NCI-H748 treated with DMSO at 0.1 percent for 48 hours (cell line): ENCODE measurements around the gene CCDC8.
"Not testable (repeated sequence)": the region's sequence is repeated elsewhere in the genome, so short reads cannot be mapped to it uniquely, and the experiment has no call there.

Source experiments
- DNase-seq: peaks from one replicate; lab custom pipeline; 2025; lab: John Stamatoyannopoulos, UW

The CCDC8 gene

DNA sequence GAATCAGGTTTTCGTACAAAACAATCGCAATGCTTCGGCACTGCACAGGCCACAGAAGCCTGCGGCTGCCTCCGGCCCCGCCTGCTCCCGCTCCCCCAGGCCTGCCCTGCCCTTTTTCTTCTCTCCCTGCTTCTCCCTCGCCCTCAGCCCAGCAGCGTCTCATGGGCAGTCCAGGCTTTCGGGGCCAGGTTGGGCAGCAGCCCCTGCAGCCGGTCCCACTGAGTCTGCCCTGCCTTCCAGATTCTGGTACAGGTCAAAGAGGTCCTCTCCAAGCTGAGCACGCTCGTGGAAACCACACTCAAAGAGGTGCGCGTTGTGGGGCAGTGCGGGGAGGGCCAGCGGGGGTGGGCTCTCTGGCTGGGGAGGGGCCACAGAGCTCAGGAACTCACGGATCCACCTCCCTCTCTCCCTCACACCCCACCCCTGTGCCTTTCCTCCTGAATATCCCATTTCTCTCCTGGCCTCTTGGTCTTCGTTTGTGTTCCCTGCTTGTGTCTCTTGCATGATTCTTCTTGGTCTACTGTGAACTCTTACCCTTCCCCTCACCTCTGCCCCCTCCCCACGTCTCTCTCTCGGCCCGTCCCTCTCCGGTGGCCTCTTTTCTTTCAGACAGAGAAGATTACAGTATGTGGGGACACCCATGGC lies 30.1 kb downstream of the CCDC8 start:
- no peak for DNase-seq

DNA sequence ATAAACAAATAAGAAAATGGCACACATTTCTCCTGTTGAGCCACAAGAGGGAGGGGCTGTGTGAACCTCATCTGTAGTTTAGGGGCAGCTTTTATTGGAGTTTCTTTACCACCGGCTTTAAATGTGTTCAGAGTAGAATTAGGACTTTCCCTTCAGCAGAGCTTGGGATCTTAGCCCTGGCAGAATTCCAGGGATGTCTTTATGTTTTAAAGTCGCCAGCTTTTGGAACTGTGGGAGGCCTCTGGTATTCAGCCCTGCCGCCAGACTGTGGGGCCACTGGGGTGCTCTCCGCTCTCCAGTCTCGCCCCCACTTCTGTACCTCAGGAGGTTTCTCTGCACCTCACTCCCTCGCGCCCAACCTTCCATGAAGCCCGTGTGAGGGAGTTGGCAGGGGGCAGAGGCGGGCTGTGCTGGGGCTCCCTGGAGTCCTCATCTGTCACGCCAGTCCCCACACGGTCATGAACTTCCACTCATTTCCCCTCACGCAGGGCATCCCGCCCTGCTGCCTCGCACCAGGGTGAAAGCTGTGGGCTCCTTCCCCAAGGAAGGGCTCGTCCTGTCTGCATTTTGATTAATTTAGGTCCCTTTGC lies 31.5 kb downstream of the CCDC8 start:
- no peak for DNase-seq

DNA sequence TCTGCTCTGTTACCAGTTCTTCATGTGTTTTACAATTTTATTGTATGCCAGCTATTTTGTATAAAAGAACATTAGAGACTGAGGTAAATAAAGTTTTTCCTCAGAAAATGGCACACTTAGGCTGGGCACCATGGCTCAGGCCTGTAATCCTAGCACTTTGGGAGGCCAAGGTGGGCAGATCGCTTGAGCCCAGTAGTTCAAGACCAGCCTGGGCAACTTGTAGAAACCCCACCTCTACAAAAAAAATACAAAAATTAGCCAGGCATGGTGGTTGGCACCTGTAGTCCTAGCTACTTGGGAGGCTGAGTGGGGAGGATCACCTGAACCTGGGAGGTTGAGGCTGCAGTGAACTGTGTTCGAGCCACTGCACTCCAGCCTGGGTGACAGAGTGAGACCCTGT lies 32.0 kb downstream of the CCDC8 start:
- DNase-seq = no peak

DNA sequence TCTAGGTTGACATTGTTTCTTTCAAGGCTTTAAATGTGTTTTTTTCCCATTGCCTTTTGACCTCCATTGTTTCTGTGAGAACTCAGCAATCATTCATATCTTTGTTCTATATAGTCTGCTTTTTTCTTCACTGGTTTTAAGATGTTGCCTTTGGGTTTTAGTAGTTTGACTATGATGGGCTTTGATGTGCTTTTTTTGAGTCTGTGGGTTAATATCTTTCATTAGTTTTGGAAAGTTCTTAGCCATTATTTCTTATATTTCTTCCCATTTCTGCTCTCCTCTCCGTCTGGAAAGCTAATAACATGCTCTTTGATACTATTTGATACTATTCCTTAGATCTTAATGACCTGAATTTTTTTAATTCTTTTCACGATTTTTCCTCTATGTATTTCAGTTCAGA lies 32.7 kb downstream of the CCDC8 start:
- DNase-seq = no peak

DNA sequence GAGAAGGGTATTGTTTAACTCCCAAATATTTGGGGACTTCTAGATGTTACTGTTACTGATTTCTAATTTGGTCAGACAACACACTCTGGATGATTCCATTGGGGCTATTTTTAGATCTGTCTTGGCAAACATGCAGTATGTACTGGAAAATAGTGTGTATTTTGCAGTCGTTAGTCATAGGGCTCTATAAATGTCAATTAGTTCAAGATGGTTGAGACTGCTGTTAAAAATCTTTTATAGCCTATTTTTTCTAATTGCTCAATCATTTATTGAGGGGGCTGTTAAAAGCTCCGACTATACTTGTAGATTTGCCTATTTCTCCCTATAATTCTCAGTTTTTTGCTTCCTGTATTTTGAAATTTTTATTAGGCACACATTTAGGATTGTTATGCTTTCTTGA lies 35.1 kb downstream of the CCDC8 start:
- DNase-seq = no peak

DNA sequence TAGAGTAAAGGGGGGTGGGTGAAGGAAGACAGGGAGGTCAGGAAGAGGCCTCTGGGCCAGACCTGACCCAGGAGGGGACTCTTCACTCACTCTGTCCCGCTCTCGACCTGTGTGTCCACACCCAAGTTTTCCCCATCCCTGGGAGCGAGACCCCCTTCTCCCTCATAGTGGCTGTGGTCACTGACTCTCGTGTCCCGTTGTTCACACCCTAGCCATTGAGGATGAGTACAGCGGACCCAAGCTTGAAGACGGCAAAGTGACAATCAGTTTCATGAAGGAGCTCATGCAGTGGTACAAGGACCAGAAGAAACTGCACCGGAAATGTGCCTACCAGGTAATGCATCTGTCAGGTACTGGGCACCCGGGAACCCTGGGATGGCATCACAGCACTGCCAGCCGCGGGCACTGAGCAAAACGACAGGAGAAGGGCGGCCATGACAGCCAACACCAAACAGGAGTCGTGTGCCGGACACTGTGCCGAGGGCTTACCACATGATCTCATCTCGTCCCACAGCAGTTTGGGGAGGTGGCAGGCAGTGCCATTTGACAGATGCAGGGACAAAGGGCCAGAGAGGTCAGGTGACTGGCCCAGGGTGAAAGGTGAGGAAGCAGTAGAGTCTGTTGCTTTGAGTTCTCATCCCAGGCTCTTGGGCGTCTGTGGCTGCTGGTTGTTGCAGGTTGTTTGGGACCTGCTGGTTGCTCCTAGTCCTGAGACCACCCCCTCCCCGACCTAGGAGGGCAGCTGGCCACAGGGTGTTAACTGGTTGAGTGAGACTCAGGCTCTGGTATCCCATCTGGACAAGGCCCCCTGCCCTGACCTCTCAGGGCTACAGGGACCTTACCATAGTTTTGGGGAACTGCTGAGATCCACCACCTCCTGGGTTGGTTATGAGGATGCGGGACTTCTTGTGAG lies 36.9 kb downstream of the CCDC8 start:
- no peak for DNase-seq

DNA sequence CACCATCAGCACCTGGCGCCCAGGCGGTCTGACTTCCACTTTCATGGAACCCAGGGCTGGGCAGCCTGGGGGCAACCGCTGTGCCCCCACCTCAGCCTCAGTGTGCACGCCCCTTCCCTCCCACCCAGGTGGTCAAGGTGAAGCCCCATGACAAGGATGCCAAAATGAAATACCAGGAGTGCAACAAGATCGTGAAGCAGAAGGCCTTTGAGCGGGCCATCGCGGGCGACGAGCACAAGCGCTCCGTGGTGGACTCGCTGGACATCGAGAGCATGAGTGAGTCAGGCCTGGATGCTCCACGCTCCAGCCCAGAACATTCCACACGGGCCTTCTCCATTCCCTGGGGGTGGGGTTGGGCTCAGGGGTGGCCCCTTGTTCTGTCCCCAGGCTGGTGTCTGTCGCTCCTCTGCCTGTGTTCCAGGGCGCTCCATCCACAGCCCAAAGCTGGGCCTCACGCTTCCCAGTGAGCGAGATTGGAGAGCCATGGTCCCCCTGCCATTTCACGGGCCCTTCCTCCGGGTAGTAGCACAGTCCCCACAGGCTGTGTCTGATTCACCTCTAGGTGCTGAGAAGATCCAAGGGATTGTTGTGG lies 37.8 kb downstream of the CCDC8 start:
- DNase-seq = not testable (repeated sequence)

DNA sequence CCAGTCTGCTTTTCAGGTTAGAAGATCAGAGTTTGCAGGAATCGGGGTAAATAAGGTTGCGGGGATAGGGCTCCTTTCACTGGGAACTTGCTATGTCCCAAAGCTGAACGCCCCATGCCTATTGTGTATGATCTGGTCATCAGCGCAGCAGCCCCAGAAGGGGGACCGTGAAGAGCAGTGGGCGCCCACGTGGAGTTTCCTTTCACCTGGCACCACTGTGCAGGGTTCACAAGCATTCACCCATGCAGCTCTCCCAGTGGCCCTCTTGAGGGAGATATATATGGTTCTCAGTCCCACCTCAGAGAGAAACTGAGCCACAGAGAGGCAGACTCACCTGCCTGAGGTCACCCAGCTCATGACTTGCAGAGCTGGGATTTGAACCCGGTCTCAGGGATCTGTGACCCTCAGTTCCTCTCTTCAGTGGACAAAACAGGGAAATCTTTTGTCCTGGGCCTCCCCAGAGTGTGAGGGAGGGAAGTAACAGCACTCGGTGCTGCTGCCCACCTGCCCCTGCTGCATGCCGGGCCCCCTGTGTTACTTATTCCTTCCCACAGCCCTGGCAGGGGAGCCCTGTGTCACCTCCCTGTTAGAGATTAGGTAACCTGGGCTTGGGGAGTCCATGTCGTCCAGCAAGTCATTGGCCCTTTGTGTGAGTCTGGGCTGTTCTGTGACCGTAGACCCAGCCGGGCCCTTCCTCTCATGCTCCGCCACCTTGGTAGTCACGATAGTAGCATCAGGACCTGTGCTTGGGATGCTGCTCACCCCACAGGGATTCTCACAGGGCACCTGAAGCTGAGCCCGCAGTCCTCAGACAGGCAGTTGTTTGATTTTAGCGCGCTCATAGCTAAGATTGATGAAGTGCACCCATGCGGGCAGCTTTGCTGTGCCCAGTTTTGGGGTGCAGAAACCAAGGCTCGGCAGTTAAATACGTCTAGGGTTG lies 38.6 kb downstream of the CCDC8 start:
- DNase-seq = no peak

DNA sequence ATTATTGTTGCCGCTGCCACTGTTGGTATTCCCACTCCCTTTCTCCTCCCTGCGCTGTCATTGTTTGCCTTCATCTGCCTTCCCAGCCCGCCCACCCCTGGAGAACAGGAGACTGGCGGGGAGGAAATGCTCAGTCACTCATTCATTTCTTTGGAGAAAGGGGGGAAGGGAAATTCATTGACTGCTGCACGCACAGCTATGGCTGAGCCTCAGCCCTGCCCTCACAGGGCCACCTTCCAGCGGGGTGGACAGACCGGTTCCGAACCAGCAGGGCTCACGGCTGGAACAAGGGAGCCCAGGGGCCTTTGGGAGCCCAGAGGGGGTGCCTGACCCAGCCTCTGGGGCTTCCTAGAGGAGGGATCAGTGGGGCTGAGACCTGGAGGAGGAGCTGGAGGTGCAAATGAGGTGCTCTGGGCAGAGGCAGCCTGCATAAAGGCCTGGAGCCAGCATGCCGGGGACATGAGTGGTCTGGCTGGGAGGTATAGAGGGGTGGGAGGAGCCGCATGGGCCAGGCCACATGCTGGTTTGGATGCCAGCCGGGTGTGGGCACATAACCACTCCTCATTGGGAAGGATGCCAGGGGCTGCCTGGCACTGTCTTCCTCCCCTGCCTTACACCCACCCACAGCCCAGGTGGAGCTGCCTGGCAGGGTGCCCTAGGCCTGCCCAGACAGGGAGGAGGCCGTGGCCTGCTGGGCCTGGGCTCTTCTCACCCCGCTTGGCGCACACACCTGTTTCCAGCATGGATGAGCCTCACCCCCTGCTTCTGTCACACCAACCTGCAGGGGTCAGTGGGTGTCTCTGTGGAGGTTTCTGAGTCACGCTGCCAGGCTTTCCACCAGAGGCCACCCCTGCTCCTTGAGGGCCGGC lies 39.6 kb downstream of the CCDC8 start:
- peak; percentile 65 for DNase-seq

DNA sequence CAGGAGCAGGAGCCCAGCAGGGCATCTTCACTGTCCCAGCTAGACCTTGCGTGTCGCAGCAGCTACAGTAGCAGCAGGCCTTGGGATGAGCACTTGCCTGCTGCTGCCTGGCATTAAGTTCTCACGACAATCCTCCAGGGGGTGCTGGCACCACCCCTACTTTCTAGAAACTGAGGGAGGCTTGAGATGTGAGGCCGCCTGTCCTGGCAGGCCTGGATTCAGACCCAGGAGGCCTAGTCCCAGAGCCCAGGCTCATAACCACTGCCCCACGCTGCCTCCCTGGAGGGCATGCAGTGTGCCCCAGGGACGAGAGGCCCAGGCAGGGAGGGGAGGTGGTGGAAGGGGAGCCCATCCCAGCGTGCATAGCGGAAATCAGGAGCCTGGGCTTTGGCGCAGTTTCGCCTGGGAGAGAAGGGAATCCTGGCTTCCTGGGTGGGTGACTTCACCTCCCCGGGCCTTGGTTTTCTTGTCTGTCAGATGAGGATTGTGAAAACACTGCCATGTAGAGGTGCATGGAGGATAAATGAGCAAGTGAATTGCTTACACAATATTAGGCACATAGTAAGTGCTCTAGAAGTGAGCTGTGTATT lies 40.4 kb downstream of the CCDC8 start:
- DNase-seq = no peak

DNA sequence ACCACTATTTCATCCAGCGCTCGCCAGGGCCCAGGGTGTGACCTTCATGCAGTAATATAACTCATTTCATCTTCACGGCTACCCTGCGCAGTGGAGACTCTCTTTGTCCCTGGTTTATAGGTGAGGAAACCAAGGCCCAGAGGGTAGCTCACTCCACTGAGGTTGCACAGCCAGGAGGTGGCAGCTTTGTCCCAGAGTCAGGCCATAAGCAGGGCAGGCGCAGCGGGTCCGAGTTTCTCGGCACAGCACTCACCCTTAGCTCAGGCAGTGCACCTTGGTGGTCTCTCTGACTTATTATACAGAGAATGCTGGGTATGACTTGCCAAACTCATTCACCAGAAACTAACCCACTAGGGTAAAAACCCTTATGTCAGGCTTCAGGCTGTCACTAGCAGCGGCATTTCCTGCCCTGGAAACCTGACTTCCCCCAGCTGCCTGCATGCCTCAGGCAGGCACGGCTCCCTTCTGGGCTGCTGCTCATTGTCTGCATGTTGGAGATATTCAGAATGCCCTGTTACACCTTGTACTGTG lies 41.9 kb downstream of the CCDC8 start:
- no peak for DNase-seq

DNA sequence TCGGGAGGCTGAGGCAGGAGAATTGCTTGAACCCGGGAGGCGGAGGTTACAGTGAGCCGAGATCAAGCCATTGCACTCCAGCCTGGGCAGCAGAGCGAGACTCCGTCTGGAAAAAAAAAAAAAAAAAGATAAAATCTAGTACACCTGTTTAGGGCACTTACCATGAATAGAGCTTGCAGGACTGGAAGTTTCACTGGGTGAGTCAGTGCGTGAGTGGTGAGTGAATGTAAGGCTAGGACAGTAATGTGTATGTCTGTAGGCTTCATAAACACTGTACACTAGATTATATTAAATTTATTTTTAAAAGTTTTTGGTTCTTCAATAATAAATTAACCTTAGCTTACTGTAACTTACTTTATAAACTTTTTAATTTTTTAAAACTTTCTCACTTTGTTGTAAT lies 43.5 kb downstream of the CCDC8 start:
- no peak for DNase-seq

DNA sequence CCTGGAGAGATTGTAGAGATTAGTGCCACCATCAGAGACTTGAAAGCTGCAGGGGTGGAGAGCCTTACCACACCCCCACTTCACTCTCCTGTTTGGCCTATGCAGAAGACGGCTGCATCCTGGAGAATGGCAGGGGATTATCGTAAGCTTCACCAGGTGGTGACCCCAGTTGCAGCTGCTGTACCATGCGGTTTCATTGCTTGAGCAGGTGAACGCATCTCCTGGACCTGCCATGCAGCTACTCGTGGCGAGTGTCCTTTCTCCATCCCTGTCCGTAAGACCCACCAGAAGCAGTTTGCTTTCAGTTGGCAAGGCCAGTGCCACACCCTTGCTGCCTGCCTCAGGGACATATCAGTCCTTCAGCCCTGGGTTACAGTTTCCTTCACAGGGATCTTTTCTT lies 45.2 kb downstream of the CCDC8 start:
- DNase-seq = no peak

DNA sequence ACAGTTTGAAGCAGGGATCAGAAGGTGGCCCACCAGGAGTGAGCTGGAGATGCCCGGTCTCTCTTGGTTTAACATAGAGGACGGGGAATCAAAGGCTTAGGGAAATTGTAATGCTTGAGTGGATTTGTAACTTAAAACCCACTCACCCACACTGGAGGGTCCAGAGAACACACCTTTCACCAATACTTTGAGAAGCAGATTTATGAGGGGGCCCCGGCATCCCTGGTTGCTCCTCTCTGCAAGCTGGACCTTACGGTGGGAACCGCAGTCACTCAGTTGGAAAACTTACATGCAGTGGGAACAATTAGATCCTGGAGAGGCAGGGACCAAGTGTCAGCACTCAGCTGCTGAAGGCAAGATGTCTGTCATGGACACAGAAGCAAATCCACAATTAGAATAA lies 45.9 kb downstream of the CCDC8 start:
- DNase-seq = no peak

DNA sequence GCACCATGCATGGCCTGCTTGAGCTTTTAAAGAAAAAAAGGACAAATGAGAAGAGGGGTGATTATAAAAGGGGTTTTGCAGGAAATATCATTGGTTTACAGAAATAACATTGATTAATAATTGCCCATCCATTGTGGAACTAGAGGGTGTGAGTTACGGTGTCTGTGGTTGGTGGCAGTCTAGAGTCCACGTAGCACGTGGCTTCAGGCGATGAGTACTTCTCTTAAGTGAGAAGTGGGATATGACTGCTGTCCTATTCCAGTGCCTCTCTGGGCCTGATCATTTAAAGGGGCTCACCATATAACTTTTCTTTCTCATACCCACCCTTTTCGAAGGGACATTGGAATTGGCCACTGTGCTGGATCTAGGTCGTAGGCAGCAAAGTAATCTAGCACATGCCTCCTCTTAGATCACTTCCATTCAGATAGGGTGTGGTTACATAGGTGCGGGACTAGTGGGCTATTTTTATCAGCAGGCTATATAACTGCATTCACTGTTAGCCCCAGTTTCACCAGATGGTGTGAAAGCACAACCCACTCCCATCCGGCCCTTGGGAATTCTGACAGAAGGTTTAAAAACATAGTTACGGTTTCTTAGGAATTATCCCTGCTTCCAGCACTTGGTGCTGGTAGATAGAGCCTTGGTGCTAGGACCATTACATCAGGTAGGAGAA lies 46.6 kb downstream of the CCDC8 start:
- DNase-seq = no peak

DNA sequence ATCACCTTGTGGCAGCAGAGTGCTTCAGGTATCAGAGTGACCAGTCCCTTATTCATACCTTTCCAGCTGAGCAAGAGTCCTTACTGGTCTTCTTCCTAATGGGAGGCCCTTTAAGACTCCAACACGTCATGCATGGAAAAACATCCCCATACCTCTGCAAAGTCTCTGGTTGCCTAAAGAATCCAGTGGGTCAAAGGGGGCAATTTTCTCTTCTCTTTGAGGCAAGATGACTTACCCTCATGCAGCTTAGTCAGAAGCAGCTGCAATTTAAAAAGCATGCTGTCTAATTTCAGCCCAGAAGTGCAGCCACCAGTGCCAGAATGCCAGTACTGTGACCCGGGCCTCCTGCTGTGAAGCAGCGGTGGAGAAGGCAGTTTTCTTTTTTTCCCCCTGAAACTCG lies 47.8 kb downstream of the CCDC8 start:
- DNase-seq = no peak

DNA sequence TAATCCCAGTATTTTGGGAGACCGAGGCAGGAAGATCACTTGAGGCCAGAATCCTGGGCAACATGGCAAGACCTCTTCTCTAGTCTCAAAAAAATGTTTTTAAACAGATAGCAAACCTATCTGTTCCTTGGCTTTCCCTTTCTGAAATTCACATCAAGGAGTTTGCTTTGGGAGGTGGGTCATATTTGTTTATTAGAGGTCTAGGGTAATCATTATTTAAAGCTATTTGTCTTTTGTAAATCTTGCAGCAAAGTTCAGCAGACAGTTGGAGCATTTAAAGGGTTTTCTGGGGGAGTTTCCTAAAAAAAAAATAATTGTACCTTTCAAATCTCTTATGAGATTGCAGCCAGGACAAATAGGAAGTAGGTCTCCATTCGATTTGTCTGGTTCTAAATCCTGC lies 49.0 kb downstream of the CCDC8 start:
- DNase-seq = no peak

DNA sequence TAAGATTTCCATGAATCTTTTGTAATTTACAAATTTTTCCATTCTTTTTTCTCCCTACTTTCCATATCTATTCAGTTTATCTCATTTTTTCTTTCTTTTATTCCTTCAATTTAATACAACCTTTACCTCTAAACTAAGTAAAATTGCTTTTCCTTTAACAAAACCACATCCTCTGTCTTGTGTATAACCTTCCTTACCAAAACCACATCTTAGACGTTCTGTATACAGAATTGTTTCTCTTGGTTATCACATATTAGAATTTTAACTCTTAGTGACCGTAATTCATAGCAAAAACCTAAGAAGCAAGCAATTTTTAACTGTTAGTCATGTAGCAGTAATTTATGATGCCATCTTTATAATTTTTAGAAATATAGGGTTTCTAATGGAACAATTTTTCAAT lies 51.4 kb downstream of the CCDC8 start:
- DNase-seq = no peak
